Stimulated activated CD8-positive, alpha-beta memory T cell treated with anti-CD3 and anti-CD28 coated beads, Interleukin-2, amount 100 ng/mL, for 1 hour (primary cell): ENCODE data around the gene RORC.

Source experiments
- DNase-seq, 2 donors: peaks; one replicate each; pipeline ENCODE4 v3.0.0-alpha.2; 2020; ENCODE audit warnings: low read depth in 2 of 2

RORC gene

GRCh38 chr1:151825751-151826660 is 5.6 kb downstream of the RORC start:
- DNase-seq = no peak

- DNase-seq = no peak
Measured at GRCh38 chr1:151825204-151825603, 6.4 kb downstream of the RORC start.

- no peak for DNase-seq
Measured at GRCh38 chr1:151823175-151823574, 8.4 kb downstream of the RORC start.

GRCh38 chr1:151822404-151822803 is 9.2 kb downstream of the RORC start:
- DNase-seq = no peak

- no peak for DNase-seq
Measured at GRCh38 chr1:151820940-151821339, 10.7 kb downstream of the RORC start.

GRCh38 chr1:151819976-151820623 is 11.5 kb downstream of the RORC start:
- no peak for DNase-seq

- no peak for DNase-seq
Measured at GRCh38 chr1:151819227-151819835, 12.3 kb downstream of the RORC start.

- no peak for DNase-seq
Measured at GRCh38 chr1:151817353-151817730, 14.3 kb downstream of the RORC start.

GRCh38 chr1:151816548-151817352 is 14.9 kb downstream of the RORC start:
- no peak for DNase-seq

- DNase-seq = no peak
Measured at GRCh38 chr1:151815716-151816327, 15.8 kb downstream of the RORC start.

GRCh38 chr1:151814971-151815545 is 16.5 kb downstream of the RORC start:
- DNase-seq = no peak

- no peak for DNase-seq
Measured at GRCh38 chr1:151814426-151814825, 17.2 kb downstream of the RORC start.

- DNase-seq = no peak
Measured at GRCh38 chr1:151813271-151813977, 18.2 kb downstream of the RORC start.

GRCh38 chr1:151811181-151811580 is 20.4 kb downstream of the RORC start:
- DNase-seq = no peak

- no peak for DNase-seq
Measured at GRCh38 chr1:151809985-151810556, 21.5 kb downstream of the RORC start.

- no peak for DNase-seq
Measured at GRCh38 chr1:151809290-151809984, 22.2 kb downstream of the RORC start.

GRCh38 chr1:151807766-151808165 is 23.8 kb downstream of the RORC start:
- no peak for DNase-seq

GRCh38 chr1:151807131-151807530 is 24.5 kb downstream of the RORC start:
- DNase-seq = no peak

GRCh38 chr1:151806170-151806569 is 25.4 kb downstream of the RORC start:
- no peak for DNase-seq
